Measurements from ENCODE around the gene TRDN.
"Not testable (repeated sequence)": the region's sequence is repeated elsewhere in the genome, so short reads cannot be mapped to it uniquely, and the experiment has no call there.

TRDN gene

GRCh38 chr6:123503619-123504018, 133.1 kb downstream of the TRDN start:
- DNase-seq (ENCODE audit: low read depth): no peak

- no peak for DNase-seq (ENCODE audit: low read depth)
These were observed 139.7 kb downstream of the TRDN start for GRCh38 chr6:123497025-123497424.

GRCh38 chr6:123489589-123489988, 147.2 kb downstream of the TRDN start:
- no peak for DNase-seq (ENCODE audit: low read depth)

GRCh38 chr6:123480986-123481385, 155.8 kb downstream of the TRDN start:
- DNase-seq (ENCODE audit: low read depth): no peak

- DNase-seq (ENCODE audit: low read depth): not testable (repeated sequence)
These were observed 164.6 kb downstream of the TRDN start for GRCh38 chr6:123472025-123472702.

- DNase-seq (ENCODE audit: low read depth): no peak
These were observed 169.4 kb downstream of the TRDN start for GRCh38 chr6:123467392-123467791.

GRCh38 chr6:123462152-123462551, 174.6 kb downstream of the TRDN start:
- DNase-seq (ENCODE audit: low read depth): no peak

GRCh38 chr6:123458218-123458617, 178.5 kb downstream of the TRDN start:
- DNase-seq (ENCODE audit: low read depth): no peak

- DNase-seq (ENCODE audit: low read depth): no peak
These were observed 179.9 kb downstream of the TRDN start for GRCh38 chr6:123456836-123457235.

GRCh38 chr6:123454448-123454847, 182.3 kb downstream of the TRDN start:
- DNase-seq (ENCODE audit: low read depth): no peak

GRCh38 chr6:123453071-123453470, 183.7 kb downstream of the TRDN start:
- DNase-seq (ENCODE audit: low read depth): not testable (repeated sequence)

- no peak for DNase-seq (ENCODE audit: low read depth)
These were observed 188.4 kb downstream of the TRDN start for GRCh38 chr6:123448306-123448884.

- no peak for DNase-seq (ENCODE audit: low read depth)
These were observed 189.3 kb downstream of the TRDN start for GRCh38 chr6:123447315-123447937.

GRCh38 chr6:123439371-123439770, 197.4 kb downstream of the TRDN start:
- no peak for DNase-seq (ENCODE audit: low read depth)

GRCh38 chr6:123434186-123434585, 202.6 kb downstream of the TRDN start:
- DNase-seq (ENCODE audit: low read depth): no peak

- no peak for DNase-seq (ENCODE audit: low read depth)
These were observed 205.8 kb downstream of the TRDN start for GRCh38 chr6:123430970-123431369.

GRCh38 chr6:123427008-123427407, 209.7 kb downstream of the TRDN start:
- no peak for DNase-seq (ENCODE audit: low read depth)

- DNase-seq (ENCODE audit: low read depth): no peak
These were observed 213.6 kb downstream of the TRDN start for GRCh38 chr6:123423130-123423529.

GRCh38 chr6:123420512-123420911, 216.2 kb downstream of the TRDN start:
- no peak for DNase-seq (ENCODE audit: low read depth)

GRCh38 chr6:123418071-123418470, 218.7 kb downstream of the TRDN start:
- DNase-seq (ENCODE audit: low read depth): no peak

GRCh38 chr6:123417535-123417934, 219.2 kb downstream of the TRDN start:
- no peak for DNase-seq (ENCODE audit: low read depth)

GRCh38 chr6:123415844-123416468, 220.8 kb downstream of the TRDN start:
- no peak for DNase-seq (ENCODE audit: low read depth)

- DNase-seq (ENCODE audit: low read depth): no peak
These were observed 231.8 kb downstream of the TRDN start for GRCh38 chr6:123404975-123405374.
